HCT116 (cell line): ENCODE results near the gene RAB24. TPM values are rescaled to one million over a fixed set of nuclear protein-coding genes. Genes with fewer than 3 reads are reported as not detected.

ENCODE experiments used
- ATAC-seq: fragments of 200-7000 bp; cut with Tn5 transposase; 2 replicates; pipeline ENCODE4 v1.9.1; 2020; ENCODE audit warnings: mild to moderate bottlenecking, moderate library complexity
- BruUV-seq: library from RNA; stranded (reverse); fragments of 400-500 nt; replicated peaks from 2 replicates; lab custom pipeline; 2021; lab: Mats Ljungman, UMichigan
- CTCF ChIA-PET: fragments of 300-600 bp; sonication (Branson Sonifier 250); formaldehyde crosslinking; loops from one replicate; lab custom pipeline; 2021; ENCODE audit warnings: antibody characterized with exemption; lab: Charles Lee
- POLR2A ChIA-PET: fragments of 300-600, 350-600 bp; sonication (Branson Sonifier 250); formaldehyde crosslinking; loops from one replicate; lab custom pipeline; 2021; ENCODE audit warnings: antibody characterized with exemption; lab: Charles Lee
- RAD21 ChIA-PET, 2 experiments: fragments of 300-600 bp; sonication (Branson Sonifier 250); formaldehyde crosslinking; loops; one replicate each; lab custom pipeline; 2023; ENCODE audit warnings: low total read pairs in 2 of 2; ENCODE audit not compliant: uncharacterized antibody in 2 of 2, unreplicated experiment in 2 of 2, low non-redundant PET in 1 of 2; lab: Charles Lee
- DNase-seq: peaks from one replicate; pipeline ENCODE4 v3.0.0-alpha.2; 2010; ENCODE audit warnings: low read depth, low spot score
- H2AFZ ChIP-seq: fragments of 200-600 bp; shearing (Covaris generic), sonication (generic); 2 replicates; pipeline ENCODE4 v1.6.1; 2017; ENCODE audit warnings: low read depth, mixed run types, mixed read lengths, antibody characterized with exemption, low read length; ENCODE audit not compliant: poor library complexity, severe bottlenecking
- H3K27ac ChIP-seq: 2 replicates; pipeline ENCODE4 v1.5.1; 2012; ENCODE audit warnings: low read depth, low read length
- H3K27me3 ChIP-seq: fragments of 200-600 bp; sonication (generic); 2 replicates; pipeline ENCODE4 v1.6.1; 2016; ENCODE audit warnings: mixed run types, low read length, mixed read lengths; ENCODE audit not compliant: insufficient read depth
- H3K36me3 ChIP-seq, 2 experiments: fragments of 200-500 bp in 1 of 2; fragments of 200-600 bp in 1 of 2; sonication (Bioruptor generic) in 1 of 2; sonication (generic) in 1 of 2; 2 replicates each; pipeline versions ENCODE4 v1.5.1 to v1.6.1; 2014 to 2016; ENCODE audit warnings: low read length in 2 of 2, inconsistent platforms in 1 of 2, mixed read lengths in 1 of 2, mixed run types in 1 of 2; ENCODE audit not compliant: insufficient read depth in 2 of 2, control insufficient read depth in 1 of 2
- H3K4me1 ChIP-seq, 2 experiments: fragments of 200-600 bp in 1 of 2; sonication (generic) in 1 of 2; 2 replicates each; pipeline versions ENCODE4 v1.5.1 to v1.6.1; 2012 to 2017; ENCODE audit warnings: low read length in 2 of 2, inconsistent platforms in 1 of 2, mild to moderate bottlenecking in 1 of 2, mixed read lengths in 1 of 2, mixed run types in 1 of 2, moderate library complexity in 1 of 2; ENCODE audit not compliant: insufficient read depth in 2 of 2, control insufficient read depth in 1 of 2
- H3K4me2 ChIP-seq: fragments of 200-600 bp; sonication (generic); 2 replicates; pipeline ENCODE4 v1.6.1; 2017; ENCODE audit warnings: mixed run types, low read length, mixed read lengths
- H3K4me3 ChIP-seq, 2 experiments: fragments of 200-600 bp in 1 of 2; sonication (generic) in 1 of 2; replicated peaks in 1 of 2; 2 replicates each; pipeline ENCODE4 v1.5.1; 2011 to 2016; ENCODE audit warnings: low read length in 2 of 2, control low read depth in 1 of 2, low read depth in 1 of 2, mild to moderate bottlenecking in 1 of 2, mixed read lengths in 1 of 2, mixed run types in 1 of 2
- H3K79me2 ChIP-seq: fragments of 200-600 bp; sonication (generic); 2 replicates; pipeline ENCODE4 v1.6.1; 2017; ENCODE audit warnings: mild to moderate bottlenecking, mixed run types, low read length, moderate library complexity, mixed read lengths; ENCODE audit not compliant: insufficient read depth
- H3K9ac ChIP-seq: fragments of 200-600 bp; sonication (generic); 2 replicates; pipeline ENCODE4 v1.6.1; 2016; ENCODE audit warnings: low read length, mixed read lengths
- H3K9me2 ChIP-seq: fragments of 200-600 bp; sonication (generic), shearing (Covaris generic); 2 replicates; pipeline ENCODE4 v1.6.1; 2017; ENCODE audit warnings: mixed run types, mild to moderate bottlenecking, moderate library complexity; ENCODE audit not compliant: insufficient read depth
- H3K9me3 ChIP-seq, 2 experiments: fragments of 200-500 bp in 1 of 2; fragments of 200-600 bp in 1 of 2; sonication (Bioruptor generic) in 1 of 2; sonication (generic) in 1 of 2; 2 replicates each; pipeline ENCODE4 v1.6.1; 2014 to 2017; ENCODE audit warnings: low read length in 2 of 2, mixed read lengths in 2 of 2, inconsistent platforms in 1 of 2, low read depth in 1 of 2, mild to moderate bottlenecking in 1 of 2, mixed run types in 1 of 2, moderate library complexity in 1 of 2; ENCODE audit not compliant: control insufficient read depth in 1 of 2, insufficient read depth in 1 of 2
- H4K20me1 ChIP-seq: fragments of 200-600 bp; sonication (generic), shearing (Covaris generic); 2 replicates; pipeline ENCODE4 v1.6.1; 2017; ENCODE audit warnings: mixed run types, mild to moderate bottlenecking, moderate library complexity; ENCODE audit not compliant: insufficient read depth
- CBX3 ChIP-seq: IDR thresholded peaks from 2 replicates; pipeline ENCODE4 v1.6.1; 2012; ENCODE audit warnings: low read depth
- EGR1 ChIP-seq: IDR thresholded peaks from 2 replicates; pipeline ENCODE4 v1.6.1; 2012; ENCODE audit warnings: low read depth
- POLR2A ChIP-seq: IDR thresholded peaks from 2 replicates; pipeline ENCODE4 v1.7.0; 2011; ENCODE audit warnings: borderline replicate concordance; ENCODE audit not compliant: insufficient read depth, insufficient read length; ENCODE audit errors: extremely low read depth
- intact Hi-C: fragments of 100-400 bp; cut with micrococcal nuclease; formaldehyde crosslinking; loops from 2 replicates; pipeline ENCODE4 v1.10.0; 2022
- total RNA-seq: library from RNA; stranded (reverse); gene quantifications from one replicate; pipeline ENCODE4 v1.2.1, GENCODE V29; 2021; ENCODE audit not compliant: unreplicated experiment

The RAB24 gene
- total RNA-seq, 1 experiment from 2014 or later, result 13.5 TPM

DNA sequence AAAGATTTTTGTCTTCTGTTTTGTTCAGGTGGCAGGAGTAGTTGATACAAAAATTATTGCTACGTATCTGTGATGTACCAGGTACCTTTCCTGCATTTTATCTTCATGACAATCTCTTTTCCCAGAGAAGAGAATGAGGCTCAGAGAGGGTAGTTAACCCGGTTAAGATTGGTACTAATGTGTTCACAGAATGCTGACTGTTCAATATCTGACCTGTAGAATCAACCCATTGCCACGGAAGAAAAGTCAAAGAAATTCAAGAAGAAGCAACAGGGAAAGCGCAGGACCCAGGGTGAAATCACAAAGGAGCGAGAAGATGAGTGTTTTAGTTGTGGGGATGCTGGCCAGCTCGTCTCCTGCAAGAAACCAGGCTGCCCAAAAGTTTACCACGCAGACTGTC lies 11.8 kb downstream of the RAB24 start:
- no peak for TF ChIP-seq CBX3
- no peak for TF ChIP-seq EGR1

DNA sequence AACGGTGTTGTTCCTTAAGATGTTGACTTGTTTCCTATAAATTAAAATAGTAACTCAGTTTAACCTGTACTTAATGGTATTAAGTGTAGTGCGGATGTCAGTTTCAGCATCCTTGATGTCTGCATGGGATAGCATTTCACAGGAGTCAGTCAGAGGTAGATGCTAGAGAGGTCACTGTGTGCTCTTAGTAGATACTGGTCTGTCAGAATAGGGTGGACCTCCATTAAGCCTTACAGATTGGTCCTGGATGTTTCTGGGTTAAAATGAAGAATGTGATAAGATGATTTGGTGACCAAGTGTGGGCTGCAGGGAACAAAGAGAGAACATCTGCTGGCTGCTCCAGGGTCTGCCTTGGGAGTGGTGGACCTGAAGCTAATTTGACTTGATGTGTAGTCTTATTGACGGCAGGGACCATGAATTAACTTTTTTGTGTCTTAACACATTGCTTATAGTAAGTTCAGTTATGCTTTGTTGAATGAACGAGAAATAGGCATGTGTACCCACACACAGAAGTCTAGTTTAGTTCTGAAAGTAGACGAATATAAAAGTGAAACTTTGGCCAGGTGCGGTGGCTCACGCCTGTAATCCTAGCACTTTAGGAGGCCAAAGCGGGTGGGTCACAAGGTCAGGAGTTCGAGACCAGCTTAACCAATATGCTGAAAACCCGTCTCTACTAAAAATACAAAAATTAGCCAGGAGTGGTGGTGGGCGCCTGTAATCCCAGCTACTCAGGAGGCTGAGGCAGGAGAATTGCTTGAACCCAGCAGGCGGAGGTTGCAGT lies 12.5 kb downstream of the RAB24 start:
- no peak for TF ChIP-seq POLR2A
- TF ChIP-seq, all 23 proteins: peak for 0
- Histone ChIP-seq H3K9me2 (no peaks in the 10 kb centered on the region), H2AFZ (no peak overlapping the region), H3K9ac (no peak overlapping the region), H3K79me2 (no peaks in the 10 kb centered on the region), H3K4me3 (no peak overlapping the region), H3K27me3 (no peaks in the 10 kb centered on the region), H3K4me2 (no peak overlapping the region), H3K36me3 (peaks cover 33 to 45% of the 10 kb centered on the region in 2 experiments; a peak in 3 of 4 replicates), H3K9me3 (no peaks in the 10 kb centered on the region), H3K27ac (no peak overlapping the region), H3K4me1 (no peaks in the 10 kb centered on the region), H4K20me1 (no peaks in the 10 kb centered on the region)
- ATAC-seq, result no peak
- no TSS peak for BruUV-seq
- DNase-seq, result no peak
- intact Hi-C loops, result no loop called here
- RAD21 ChIA-PET, result no interaction called here
- POLR2A ChIA-PET, result no interaction called here
- CTCF ChIA-PET, result interaction anchor here (1.3 kb wide), 1 partner anchor 179 kb away, joined by 3 read pairs; no protein-coding TSS in a partner anchor

More for the DNA sequence above, 11.8 kb downstream of the RAB24 start:
- Histone ChIP-seq H3K9ac (no peak overlapping the region), H3K27ac (no peak overlapping the region), H2AFZ (no peak overlapping the region), H3K4me3 (no peak overlapping the region), H4K20me1 (no peaks in the 10 kb centered on the region), H3K4me1 (no peaks in the 10 kb centered on the region), H3K27me3 (no peaks in the 10 kb centered on the region), H3K9me2 (no peaks in the 10 kb centered on the region), H3K79me2 (no peaks in the 10 kb centered on the region), H3K36me3 (peaks cover 31 to 46% of the 10 kb centered on the region in 2 experiments; a peak in 3 of 4 replicates), H3K4me2 (no peak overlapping the region), H3K9me3 (no peaks in the 10 kb centered on the region)
- CTCF ChIA-PET, result no interaction called here
- POLR2A ChIA-PET, result no interaction called here
- intact Hi-C loops, result no loop called here
- RAD21 ChIA-PET, result no interaction called here
- no TSS peak for BruUV-seq
- ATAC-seq (no peak), DNase-seq (no peak)
